WTC11 (cell line): ENCODE results near the gene USP4. TPM values are rescaled to one million over a fixed set of nuclear protein-coding genes. Genes with fewer than 3 reads are reported as not detected.
A peak's percentile ranks its signal among the peaks of the same experiment; 100 is the strongest.

Source experiments
- ATAC-seq: fragments of 200-7000 bp; cut with Tn5 transposase; 2 replicates; pipeline ENCODE4 v1.10.0; 2021; ENCODE audit warnings: mild to moderate bottlenecking, moderate library complexity
- CTCF ChIA-PET: fragments of 300-600 bp; sonication (Branson Sonifier 250); formaldehyde crosslinking; loops from one replicate; lab custom pipeline; 2021; ENCODE audit warnings: antibody characterized with exemption; lab: Charles Lee
- POLR2A ChIA-PET: fragments of 350-600 bp; sonication (Branson Sonifier 250); formaldehyde crosslinking; loops from one replicate; lab custom pipeline; 2021; ENCODE audit warnings: antibody characterized with exemption; lab: Charles Lee
- DNase-seq: peaks from one replicate; pipeline ENCODE4 v3.0.0; 2021; ENCODE audit warnings: low spot score
- H3K27ac Mint-ChIP-seq: 2 replicates; pipeline ENCODE4 v1.8.0; 2021; ENCODE audit warnings: mixed read lengths
- H3K27me3 Mint-ChIP-seq: 2 replicates; pipeline ENCODE4 v1.8.0; 2021; ENCODE audit warnings: low read depth, mild to moderate bottlenecking, moderate library complexity, mixed read lengths
- H3K36me3 Mint-ChIP-seq: 2 replicates; pipeline ENCODE4 v1.8.0; 2021; ENCODE audit warnings: mixed read lengths
- H3K4me1 Mint-ChIP-seq: 2 replicates; pipeline ENCODE4 v1.8.0; 2022; ENCODE audit warnings: mixed read lengths
- H3K4me3 Mint-ChIP-seq: 2 replicates; pipeline ENCODE4 v1.8.0; 2021; ENCODE audit warnings: mild to moderate bottlenecking, moderate library complexity, mixed read lengths
- H3K9me3 Mint-ChIP-seq: 2 replicates; pipeline ENCODE4 v1.8.0; 2021; ENCODE audit warnings: mixed read lengths
- GABPB1 ChIP-seq: sonication (generic); formaldehyde crosslinking; IDR thresholded peaks from 2 replicates; pipeline ENCODE4 v1.8.1; 2023; ENCODE audit warnings: mild to moderate bottlenecking, missing genetic modification reagents
- GTF2I ChIP-seq: fragments of 250-450 bp; sonication (Bioruptor Pico); conservative IDR thresholded peaks from 2 replicates; pipeline ENCODE4 v1.4.0; 2021; ENCODE audit warnings: mild to moderate bottlenecking
- KAT7 ChIP-seq: sonication (generic); formaldehyde crosslinking; IDR thresholded peaks from 2 replicates; pipeline ENCODE4 v1.8.1; 2023; ENCODE audit warnings: missing genetic modification reagents, mild to moderate bottlenecking, borderline replicate concordance
- MYBL2 ChIP-seq: sonication (generic); formaldehyde crosslinking; IDR thresholded peaks from 2 replicates; pipeline ENCODE4 v1.8.1; 2023; ENCODE audit warnings: mild to moderate bottlenecking, moderate library complexity, missing genetic modification reagents
- NR2C2 ChIP-seq: sonication (generic); formaldehyde crosslinking; IDR thresholded peaks from 2 replicates; pipeline ENCODE4 v1.8.0; 2022; ENCODE audit warnings: mild to moderate bottlenecking, missing genetic modification reagents
- SMAD3 ChIP-seq: sonication (generic); formaldehyde crosslinking; IDR thresholded peaks from 2 replicates; pipeline ENCODE4 v1.8.0; 2022; ENCODE audit warnings: missing genetic modification reagents, mild to moderate bottlenecking, borderline replicate concordance
- ZNF121 ChIP-seq: sonication (generic); formaldehyde crosslinking; IDR thresholded peaks from 2 replicates; pipeline ENCODE4 v1.8.0; 2023; ENCODE audit warnings: missing genetic modification reagents
- ZNF263 ChIP-seq: sonication (generic); formaldehyde crosslinking; IDR thresholded peaks from 2 replicates; pipeline ENCODE4 v1.8.1; 2022; ENCODE audit warnings: low read depth, mild to moderate bottlenecking, moderate library complexity, missing genetic modification reagents
- total RNA-seq: library from RNA; stranded (reverse); gene quantifications from 3 replicates; pipeline ENCODE4 v1.2.3, GENCODE V29; 2021
- TF ChIP-seq, protein P1 (sequence below): sonication (generic); formaldehyde crosslinking; IDR thresholded peaks from 2 replicates; pipeline ENCODE4 v1.8.0; 2023; ENCODE audit warnings: missing genetic modification reagents
- TF ChIP-seq, protein P2 (sequence below): sonication (generic); formaldehyde crosslinking; IDR thresholded peaks from 2 replicates; pipeline ENCODE4 v1.8.1; 2023; ENCODE audit warnings: mild to moderate bottlenecking, missing genetic modification reagents, borderline replicate concordance
- TF ChIP-seq, protein P3 (sequence below): fragments of 250-450 bp; sonication (Bioruptor Pico); IDR thresholded peaks from 2 replicates; pipeline ENCODE4 v1.9.0; 2021; ENCODE audit warnings: moderate library complexity, mild to moderate bottlenecking, inconsistent platforms, borderline replicate concordance
- TF ChIP-seq, protein P4 (sequence below): fragments of 250-450 bp; sonication (Bioruptor Pico); IDR thresholded peaks from 2 replicates; pipeline ENCODE4 v1.9.0; 2021; ENCODE audit warnings: mild to moderate bottlenecking, borderline replicate concordance
- TF ChIP-seq, protein P5 (sequence below): sonication (generic); formaldehyde crosslinking; IDR thresholded peaks from 2 replicates; pipeline ENCODE4 v1.8.0; 2022; ENCODE audit warnings: mild to moderate bottlenecking, missing genetic modification reagents

USP4 gene
- total RNA-seq, 1 experiment from 2014 or later, result 29.1 TPM

DNA sequence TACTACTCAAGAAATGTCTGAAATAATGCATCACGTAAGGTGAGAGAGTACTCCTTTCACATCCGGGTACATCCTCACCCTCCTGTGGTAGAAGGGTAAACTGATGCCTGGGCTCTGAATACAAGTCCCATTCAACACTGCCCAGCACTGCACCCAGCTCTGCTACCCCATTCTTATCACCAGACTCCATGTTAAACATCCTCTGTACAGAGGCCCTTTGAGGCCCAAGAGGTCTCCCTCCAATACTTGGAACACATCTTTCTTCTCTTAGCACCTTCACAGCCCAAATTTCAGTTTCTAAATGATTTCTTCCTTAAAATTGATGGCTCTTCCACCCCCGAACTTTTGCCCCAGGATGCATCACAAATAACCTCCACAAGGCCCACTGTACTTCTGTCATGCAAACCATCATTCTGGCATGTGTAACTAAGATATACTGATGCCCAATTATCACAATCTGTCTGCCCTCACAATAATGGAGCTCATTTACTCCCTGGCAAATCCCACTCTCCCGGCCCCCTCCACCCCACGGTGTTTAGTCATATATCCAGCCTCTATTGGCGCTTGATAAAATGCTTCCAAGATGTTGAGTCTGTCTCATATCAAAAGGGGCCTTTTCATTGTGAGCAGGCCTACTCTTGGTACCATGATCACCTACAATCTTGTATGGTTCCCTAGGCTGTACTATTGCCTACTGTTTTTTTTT lies 30.9 kb upstream of the USP4 start:
- H3K27ac Mint-ChIP-seq, result peak overlapping the region; percentile 61; the same call in 1 of the 2 replicates
- H3K9me3 Mint-ChIP-seq, result no peaks in the 10 kb centered on the region
- DNase-seq (no peak), ATAC-seq (no peak)
- no peaks in the 10 kb centered on the region for H3K4me1 Mint-ChIP-seq
- ChIA-PET CTCF (interaction anchor here (0.6 to 1.1 kb wide), 2 partner anchors 12 to 202 kb away, joined by 3 read pairs; no protein-coding TSS in a partner anchor), POLR2A (no interaction called here)
- no peaks in the 10 kb centered on the region for H3K27me3 Mint-ChIP-seq
- no peak overlapping the region for H3K4me3 Mint-ChIP-seq
- peaks cover 64% of the 10 kb centered on the region for H3K36me3 Mint-ChIP-seq
- TF ChIP-seq SMAD3 (CRISPR knock-in tag), result no peak
- TF ChIP-seq ZNF121 (CRISPR knock-in tag), result no peak
- TF ChIP-seq, protein P1, sequence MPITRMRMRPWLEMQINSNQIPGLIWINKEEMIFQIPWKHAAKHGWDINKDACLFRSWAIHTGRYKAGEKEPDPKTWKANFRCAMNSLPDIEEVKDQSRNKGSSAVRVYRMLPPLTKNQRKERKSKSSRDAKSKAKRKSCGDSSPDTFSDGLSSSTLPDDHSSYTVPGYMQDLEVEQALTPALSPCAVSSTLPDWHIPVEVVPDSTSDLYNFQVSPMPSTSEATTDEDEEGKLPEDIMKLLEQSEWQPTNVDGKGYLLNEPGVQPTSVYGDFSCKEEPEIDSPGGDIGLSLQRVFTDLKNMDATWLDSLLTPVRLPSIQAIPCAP (CRISPR knock-in tag), result no peak
- no peak for TF ChIP-seq KAT7 (CRISPR knock-in tag)
- no peak for TF ChIP-seq MYBL2 (CRISPR knock-in tag)
- no peak for TF ChIP-seq NR2C2 (CRISPR knock-in tag)

DNA sequence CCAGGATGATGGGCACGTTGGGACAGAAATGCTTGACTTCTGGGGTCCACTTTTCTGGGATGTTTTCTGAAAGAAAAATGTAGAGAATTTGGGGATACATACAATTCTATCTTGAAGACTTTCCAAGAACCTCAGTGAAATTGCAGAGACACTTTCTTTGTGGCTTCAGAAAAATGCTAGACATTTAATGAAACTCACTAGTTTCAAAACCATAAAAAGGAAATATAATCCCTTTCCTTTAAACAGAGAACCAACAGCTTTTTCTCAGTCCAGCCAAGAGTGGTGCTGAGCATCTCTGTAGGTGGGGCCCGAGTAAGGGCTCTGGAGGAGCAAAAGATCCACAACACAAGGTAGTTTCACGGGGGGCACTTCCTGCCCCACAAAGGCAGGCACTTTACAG lies 22.7 kb upstream of the USP4 start:
- no peak overlapping the region for H3K4me3 Mint-ChIP-seq
- peak overlapping the region; percentile 27; the same call in 1 of the 2 replicates for H3K27ac Mint-ChIP-seq
- ATAC-seq, result no peak
- no peaks in the 10 kb centered on the region; the same call in 1 of the 2 replicates for H3K27me3 Mint-ChIP-seq
- no peak for DNase-seq
- POLR2A ChIA-PET, result interaction anchor here (0.6 kb wide), 1 partner anchor 607 kb away, joined by 6 read pairs; no protein-coding TSS in a partner anchor
- TF ChIP-seq GTF2I (CRISPR knock-in tag) (no peak), ZNF263 (CRISPR knock-in tag) (no peak), GABPB1 (CRISPR knock-in tag) (no peak)
- TF ChIP-seq, protein P2, sequence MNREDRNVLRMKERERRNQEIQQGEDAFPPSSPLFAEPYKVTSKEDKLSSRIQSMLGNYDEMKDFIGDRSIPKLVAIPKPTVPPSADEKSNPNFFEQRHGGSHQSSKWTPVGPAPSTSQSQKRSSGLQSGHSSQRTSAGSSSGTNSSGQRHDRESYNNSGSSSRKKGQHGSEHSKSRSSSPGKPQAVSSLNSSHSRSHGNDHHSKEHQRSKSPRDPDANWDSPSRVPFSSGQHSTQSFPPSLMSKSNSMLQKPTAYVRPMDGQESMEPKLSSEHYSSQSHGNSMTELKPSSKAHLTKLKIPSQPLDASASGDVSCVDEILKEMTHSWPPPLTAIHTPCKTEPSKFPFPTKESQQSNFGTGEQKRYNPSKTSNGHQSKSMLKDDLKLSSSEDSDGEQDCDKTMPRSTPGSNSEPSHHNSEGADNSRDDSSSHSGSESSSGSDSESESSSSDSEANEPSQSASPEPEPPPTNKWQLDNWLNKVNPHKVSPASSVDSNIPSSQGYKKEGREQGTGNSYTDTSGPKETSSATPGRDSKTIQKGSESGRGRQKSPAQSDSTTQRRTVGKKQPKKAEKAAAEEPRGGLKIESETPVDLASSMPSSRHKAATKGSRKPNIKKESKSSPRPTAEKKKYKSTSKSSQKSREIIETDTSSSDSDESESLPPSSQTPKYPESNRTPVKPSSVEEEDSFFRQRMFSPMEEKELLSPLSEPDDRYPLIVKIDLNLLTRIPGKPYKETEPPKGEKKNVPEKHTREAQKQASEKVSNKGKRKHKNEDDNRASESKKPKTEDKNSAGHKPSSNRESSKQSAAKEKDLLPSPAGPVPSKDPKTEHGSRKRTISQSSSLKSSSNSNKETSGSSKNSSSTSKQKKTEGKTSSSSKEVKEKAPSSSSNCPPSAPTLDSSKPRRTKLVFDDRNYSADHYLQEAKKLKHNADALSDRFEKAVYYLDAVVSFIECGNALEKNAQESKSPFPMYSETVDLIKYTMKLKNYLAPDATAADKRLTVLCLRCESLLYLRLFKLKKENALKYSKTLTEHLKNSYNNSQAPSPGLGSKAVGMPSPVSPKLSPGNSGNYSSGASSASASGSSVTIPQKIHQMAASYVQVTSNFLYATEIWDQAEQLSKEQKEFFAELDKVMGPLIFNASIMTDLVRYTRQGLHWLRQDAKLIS (CRISPR knock-in tag), result no peak
- TF ChIP-seq, protein P3, sequence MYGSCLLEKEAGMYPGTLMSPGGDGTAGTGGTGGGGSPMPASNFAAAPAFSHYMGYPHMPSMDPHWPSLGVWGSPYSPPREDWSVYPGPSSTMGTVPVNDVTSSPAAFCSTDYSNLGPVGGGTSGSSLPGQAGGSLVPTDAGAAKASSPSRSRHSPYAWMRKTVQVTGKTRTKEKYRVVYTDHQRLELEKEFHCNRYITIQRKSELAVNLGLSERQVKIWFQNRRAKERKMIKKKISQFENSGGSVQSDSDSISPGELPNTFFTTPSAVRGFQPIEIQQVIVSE (CRISPR knock-in tag), result no peak
- TF ChIP-seq, protein P4, sequence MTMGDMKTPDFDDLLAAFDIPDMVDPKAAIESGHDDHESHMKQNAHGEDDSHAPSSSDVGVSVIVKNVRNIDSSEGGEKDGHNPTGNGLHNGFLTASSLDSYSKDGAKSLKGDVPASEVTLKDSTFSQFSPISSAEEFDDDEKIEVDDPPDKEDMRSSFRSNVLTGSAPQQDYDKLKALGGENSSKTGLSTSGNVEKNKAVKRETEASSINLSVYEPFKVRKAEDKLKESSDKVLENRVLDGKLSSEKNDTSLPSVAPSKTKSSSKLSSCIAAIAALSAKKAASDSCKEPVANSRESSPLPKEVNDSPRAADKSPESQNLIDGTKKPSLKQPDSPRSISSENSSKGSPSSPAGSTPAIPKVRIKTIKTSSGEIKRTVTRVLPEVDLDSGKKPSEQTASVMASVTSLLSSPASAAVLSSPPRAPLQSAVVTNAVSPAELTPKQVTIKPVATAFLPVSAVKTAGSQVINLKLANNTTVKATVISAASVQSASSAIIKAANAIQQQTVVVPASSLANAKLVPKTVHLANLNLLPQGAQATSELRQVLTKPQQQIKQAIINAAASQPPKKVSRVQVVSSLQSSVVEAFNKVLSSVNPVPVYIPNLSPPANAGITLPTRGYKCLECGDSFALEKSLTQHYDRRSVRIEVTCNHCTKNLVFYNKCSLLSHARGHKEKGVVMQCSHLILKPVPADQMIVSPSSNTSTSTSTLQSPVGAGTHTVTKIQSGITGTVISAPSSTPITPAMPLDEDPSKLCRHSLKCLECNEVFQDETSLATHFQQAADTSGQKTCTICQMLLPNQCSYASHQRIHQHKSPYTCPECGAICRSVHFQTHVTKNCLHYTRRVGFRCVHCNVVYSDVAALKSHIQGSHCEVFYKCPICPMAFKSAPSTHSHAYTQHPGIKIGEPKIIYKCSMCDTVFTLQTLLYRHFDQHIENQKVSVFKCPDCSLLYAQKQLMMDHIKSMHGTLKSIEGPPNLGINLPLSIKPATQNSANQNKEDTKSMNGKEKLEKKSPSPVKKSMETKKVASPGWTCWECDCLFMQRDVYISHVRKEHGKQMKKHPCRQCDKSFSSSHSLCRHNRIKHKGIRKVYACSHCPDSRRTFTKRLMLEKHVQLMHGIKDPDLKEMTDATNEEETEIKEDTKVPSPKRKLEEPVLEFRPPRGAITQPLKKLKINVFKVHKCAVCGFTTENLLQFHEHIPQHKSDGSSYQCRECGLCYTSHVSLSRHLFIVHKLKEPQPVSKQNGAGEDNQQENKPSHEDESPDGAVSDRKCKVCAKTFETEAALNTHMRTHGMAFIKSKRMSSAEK (CRISPR knock-in tag), result no peak
- TF ChIP-seq, protein P5, sequence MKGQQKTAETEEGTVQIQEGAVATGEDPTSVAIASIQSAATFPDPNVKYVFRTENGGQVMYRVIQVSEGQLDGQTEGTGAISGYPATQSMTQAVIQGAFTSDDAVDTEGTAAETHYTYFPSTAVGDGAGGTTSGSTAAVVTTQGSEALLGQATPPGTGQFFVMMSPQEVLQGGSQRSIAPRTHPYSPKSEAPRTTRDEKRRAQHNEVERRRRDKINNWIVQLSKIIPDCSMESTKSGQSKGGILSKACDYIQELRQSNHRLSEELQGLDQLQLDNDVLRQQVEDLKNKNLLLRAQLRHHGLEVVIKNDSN (CRISPR knock-in tag), result no peak
- CTCF ChIA-PET, result interaction anchor here (1.4 kb wide), 1 partner anchor 22 kb away, joined by 3 read pairs; the partner anchor contains the start of gene USP4
- no peaks in the 10 kb centered on the region for H3K9me3 Mint-ChIP-seq
- H3K4me1 Mint-ChIP-seq, result peaks cover 16% of the 10 kb centered on the region
- peaks cover 59% of the 10 kb centered on the region for H3K36me3 Mint-ChIP-seq
